A673 (cell line): ENCODE measurements around the gene ADGRG3. TPM values are rescaled to one million over a fixed set of nuclear protein-coding genes. Genes with fewer than 3 reads are reported as not detected.

Experiments used
- BruUV-seq: library from RNA; stranded (reverse); fragments of 400-500 nt; replicated peaks from 2 replicates; lab custom pipeline; 2021; lab: Mats Ljungman, UMichigan
- CTCF ChIA-PET: fragments of 300-600 bp; sonication (Branson Sonifier 250); formaldehyde crosslinking; loops from one replicate; lab custom pipeline; 2022; ENCODE audit warnings: antibody characterized with exemption; lab: Charles Lee
- POLR2A ChIA-PET: fragments of 300-600 bp; sonication (Branson Sonifier 250); formaldehyde crosslinking; loops from one replicate; lab custom pipeline; 2022; ENCODE audit warnings: antibody characterized with exemption; ENCODE audit not compliant: low non-redundant PET; lab: Charles Lee
- DNase-seq: peaks from one replicate; pipeline ENCODE4 v3.0.0-alpha.2; 2015; ENCODE audit warnings: low spot score
- H3K27ac ChIP-seq: fragments of 200-600 bp; sonication (generic); 2 replicates; pipeline ENCODE4 v1.5.1; 2016; ENCODE audit warnings: mixed run types, low read depth, mild to moderate bottlenecking, mixed read lengths, antibody characterized with exemption, low read length; ENCODE audit not compliant: poor library complexity, severe bottlenecking
- H3K27me3 ChIP-seq: fragments of 200-600 bp; sonication (generic); replicated peaks from 2 replicates; pipeline ENCODE4 v1.6.1; 2017; ENCODE audit warnings: mixed run types, low read depth, mild to moderate bottlenecking, mixed read lengths, antibody characterized with exemption, low read length; ENCODE audit not compliant: insufficient read depth, poor library complexity
- H3K36me3 ChIP-seq: fragments of 200-600 bp; sonication (generic); 2 replicates; pipeline ENCODE4 v1.6.1; 2016; ENCODE audit warnings: mixed run types, mild to moderate bottlenecking, mixed read lengths, antibody characterized with exemption, low read length; ENCODE audit not compliant: insufficient read depth, poor library complexity, severe bottlenecking
- H3K4me1 ChIP-seq: fragments of 200-600 bp; sonication (generic); 2 replicates; pipeline ENCODE4 v1.6.1; 2017; ENCODE audit warnings: mixed run types, mild to moderate bottlenecking, mixed read lengths, antibody characterized with exemption, low read length; ENCODE audit not compliant: insufficient read depth, poor library complexity, severe bottlenecking
- H3K4me3 ChIP-seq: fragments of 200-600 bp; sonication (generic); 2 replicates; pipeline ENCODE4 v1.5.1; 2016; ENCODE audit warnings: low read depth, mixed run types, mild to moderate bottlenecking, mixed read lengths, low read length; ENCODE audit not compliant: poor library complexity, severe bottlenecking
- H3K9me3 ChIP-seq: fragments of 200-600 bp; sonication (generic); 2 replicates; pipeline ENCODE4 v1.6.1; 2016; ENCODE audit warnings: mixed run types, low read depth, mild to moderate bottlenecking, mixed read lengths, antibody characterized with exemption, low read length; ENCODE audit not compliant: poor library complexity, severe bottlenecking
- CTCF ChIP-seq: fragments of 300-800, 200-600 bp; sonication (generic); conservative IDR thresholded peaks from 2 replicates; pipeline ENCODE4 v1.5.1; 2017; ENCODE audit warnings: low read depth, mild to moderate bottlenecking, antibody characterized with exemption, low read length, moderate library complexity, mixed read lengths
- EZH2 ChIP-seq: fragments of 200-600 bp; sonication (generic); IDR thresholded peaks from 2 replicates; pipeline ENCODE4 v1.6.1; 2017; ENCODE audit warnings: borderline replicate concordance, low read depth, mild to moderate bottlenecking, mixed read lengths, antibody characterized with exemption, low read length; ENCODE audit not compliant: poor library complexity, severe bottlenecking
- intact Hi-C: fragments of 100-400 bp; cut with micrococcal nuclease; formaldehyde crosslinking; loops from one replicate; pipeline ENCODE4 v1.10.0; 2022; ENCODE audit not compliant: unreplicated experiment
- total RNA-seq: library from RNA; stranded (reverse); gene quantifications from 2 replicates; pipeline ENCODE4 v1.2.3, GENCODE V29; 2021

The ADGRG3 gene
- total RNA-seq, 1 experiment from 2014 or later, result not detected

GRCh38 chr16:57736419-57737351 lies 68.6 kb downstream of the ADGRG3 start:
- Histone ChIP-seq H3K36me3 (peaks cover 21% of the 10 kb centered on the region), H3K27me3 (no peaks in the 10 kb centered on the region), H3K4me3 (peak overlapping the region; percentile 61), H3K27ac (peak overlapping the region; percentile 69), H3K9me3 (peaks cover 9% of the 10 kb centered on the region), H3K4me1 (peaks cover 24% of the 10 kb centered on the region)
- ChIA-PET CTCF (interaction anchor here (0.6 to 1.0 kb wide), 3 partner anchors 86 to 145 kb away, joined by 3 to 6 read pairs (median 3); no protein-coding TSS in a partner anchor), POLR2A (interaction anchor here (0.6 kb wide), 1 partner anchor 105 kb away, joined by 5 read pairs; no protein-coding TSS in a partner anchor)
- TF ChIP-seq CTCF (peak; percentile 24; the same call in 1 of the 2 replicates), EZH2 (no peak)
- intact Hi-C loops, result no loop called here
- no TSS peak for BruUV-seq
- DNase-seq, result peak; percentile 78

- Histone ChIP-seq H3K4me3 (no peak overlapping the region), H3K9me3 (no peaks in the 10 kb centered on the region), H3K4me1 (peaks cover 45% of the 10 kb centered on the region), H3K27ac (no peak overlapping the region), H3K36me3 (peaks cover 28% of the 10 kb centered on the region), H3K27me3 (no peaks in the 10 kb centered on the region)
- intact Hi-C loops, result no loop called here
- ChIA-PET POLR2A (no interaction called here), CTCF (no interaction called here)
- no peak for DNase-seq
- TF ChIP-seq CTCF, result no peak
- TF ChIP-seq EZH2, result no peak
- BruUV-seq, result no TSS peak
Observed at GRCh38 chr16:57738844-57739243, 70.7 kb downstream of the ADGRG3 start.

Other genes starting within 250 kb of the ADGRG3 start
- 95.1 and 96.9 TPM in 2 replicates for gene CIAPIN1, start 220.9 kb upstream of the ADGRG3 start, total RNA-seq
- gene COQ9, start 220.8 kb upstream of the ADGRG3 start, total RNA-seq, result 65.6 and 69.7 TPM in 2 replicates
- gene POLR2C, start 205.6 kb upstream of the ADGRG3 start, total RNA-seq, result 96.2 and 110 TPM in 2 replicates
- gene DOK4, start 181.8 kb upstream of the ADGRG3 start, total RNA-seq, result 14.3 and 19.0 TPM in 2 replicates
- gene CCDC102A, start 131.7 kb upstream of the ADGRG3 start, total RNA-seq, result 10.1 and 10.3 TPM in 2 replicates
- not detected in 2 replicates for gene ADGRG5, start 125.7 kb upstream of the ADGRG3 start, total RNA-seq
- gene ADGRG1, start 39.7 kb upstream of the ADGRG3 start, total RNA-seq, result 0.75 and 1.0 TPM in 2 replicates
- not detected in 2 replicates for gene DRC7, start 26.5 kb downstream of the ADGRG3 start, total RNA-seq
- gene KATNB1, start 67.5 kb downstream of the ADGRG3 start, total RNA-seq, result 55.7 and 58.5 TPM in 2 replicates
- 198 and 201 TPM in 2 replicates for gene KIFC3, start 134.2 kb downstream of the ADGRG3 start, total RNA-seq